LNCAP (cell line): Measurements from ENCODE around the gene PPP1R13B.

Experiments
- CTCF ChIP-seq: fragments of 450-650 bp; IDR thresholded peaks from 2 replicates; pipeline ENCODE4 v1.5.1; 2017; ENCODE audit warnings: mild to moderate bottlenecking

Gene PPP1R13B

GRCh38 chr14:103724116-103724515, 123.3 kb downstream of the PPP1R13B start:
- no peak for TF ChIP-seq CTCF

- TF ChIP-seq CTCF: no peak
These were observed 123.7 kb downstream of the PPP1R13B start for GRCh38 chr14:103723748-103724081.

GRCh38 chr14:103721334-103722120, 125.8 kb downstream of the PPP1R13B start:
- TF ChIP-seq CTCF: no peak

- no peak for TF ChIP-seq CTCF
These were observed 127.6 kb downstream of the PPP1R13B start for GRCh38 chr14:103719751-103720150.

GRCh38 chr14:103718572-103718971, 128.8 kb downstream of the PPP1R13B start:
- TF ChIP-seq CTCF: no peak

- no peak for TF ChIP-seq CTCF
These were observed 130.4 kb downstream of the PPP1R13B start for GRCh38 chr14:103716899-103717411.

GRCh38 chr14:103716091-103716801, 131.1 kb downstream of the PPP1R13B start:
- TF ChIP-seq CTCF: no peak
